Cortex of kidney (tissue), 1 donor: ENCODE data around the gene BMPER.

Experiments used
- DNase-seq: peaks from one replicate; lab custom pipeline; 2025; lab: John Stamatoyannopoulos, UW

The BMPER gene

DNA sequence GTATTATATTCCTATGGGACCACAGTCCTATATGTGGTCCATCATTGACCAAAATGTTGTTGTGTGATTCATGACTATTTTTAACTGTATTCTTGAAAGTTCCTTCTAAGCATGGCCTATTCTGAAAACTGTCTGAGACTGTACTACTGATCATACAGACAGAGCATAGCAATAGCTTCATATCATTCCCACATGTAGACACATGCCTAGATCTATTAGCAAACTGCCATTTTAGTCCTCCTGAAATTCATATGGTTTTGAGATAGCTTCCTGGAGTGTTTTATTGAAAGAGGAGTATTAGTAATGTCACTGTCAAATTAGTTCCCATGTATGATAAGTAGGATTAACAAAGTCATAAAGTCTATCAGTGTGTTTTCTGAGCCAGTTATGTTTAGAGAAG is 157.5 kb downstream of the BMPER start:
- DNase-seq, result no peak

DNA sequence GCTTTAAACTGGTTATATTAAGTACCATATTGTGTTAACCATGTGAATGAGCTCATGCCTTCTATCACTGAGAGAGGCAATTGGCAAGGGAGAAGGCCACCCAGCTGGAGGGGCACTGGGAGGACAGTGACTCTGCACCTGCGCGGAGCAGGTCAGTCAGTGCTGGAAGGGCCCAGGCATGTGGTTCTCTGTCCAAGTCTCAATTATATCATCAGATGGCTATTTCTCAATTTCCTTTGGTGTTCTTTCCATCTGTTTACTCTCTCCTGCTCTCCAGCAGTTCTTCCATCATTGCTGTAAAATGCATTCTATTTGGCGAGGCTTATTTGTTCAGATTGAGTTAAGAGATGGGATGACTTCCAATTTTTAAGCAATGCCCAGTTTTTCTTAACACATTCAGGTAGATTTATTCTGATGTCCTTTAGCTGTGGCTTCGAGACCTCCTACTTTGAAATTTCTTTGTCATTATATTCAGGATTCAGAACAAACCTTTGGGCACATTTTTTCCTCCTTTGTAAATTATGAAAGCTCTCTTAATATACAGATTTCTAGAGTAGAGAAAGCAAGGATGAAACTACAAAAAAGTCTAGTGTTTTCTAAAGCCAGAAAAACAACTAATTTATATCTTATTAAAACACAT is 159.3 kb downstream of the BMPER start:
- no peak for DNase-seq

GRCh38 chr7:34066411-34066810 is 161.1 kb downstream of the BMPER start:
- DNase-seq, result no peak

DNA sequence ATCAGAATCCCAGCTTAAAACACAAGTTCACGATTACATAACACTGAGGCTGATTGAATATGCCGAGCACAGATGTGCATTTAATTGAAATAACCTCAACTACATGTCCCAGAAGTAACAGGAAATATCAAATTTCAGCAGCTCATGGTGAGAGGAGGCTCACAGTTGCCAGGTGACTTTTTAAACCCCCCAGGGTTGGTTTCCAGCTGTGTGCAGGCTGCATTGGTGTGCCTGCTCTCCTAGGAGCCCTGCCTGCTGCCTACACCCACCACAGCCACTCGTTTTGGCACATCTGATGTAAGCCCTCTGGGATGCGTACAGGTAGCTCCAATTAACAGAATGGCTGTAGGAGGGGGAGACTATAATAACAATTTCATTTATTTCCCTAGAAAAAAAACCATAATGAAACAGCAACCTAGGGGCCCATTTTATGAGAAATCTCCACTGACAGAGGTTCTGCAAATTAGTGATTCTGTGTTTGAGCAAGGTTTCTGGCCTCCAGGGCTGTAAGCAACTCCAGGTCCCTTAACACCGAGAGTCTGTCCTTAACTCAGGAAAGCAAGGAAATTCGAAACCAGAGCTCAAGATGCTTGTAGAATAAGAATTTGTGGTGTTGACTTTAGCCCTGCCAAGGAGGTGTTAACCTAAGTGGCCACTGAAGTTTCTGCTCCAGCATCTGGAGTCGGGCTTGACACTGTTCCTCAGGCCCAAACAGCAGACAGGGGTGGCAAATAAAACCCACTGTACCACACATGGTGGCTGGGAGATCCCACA is 161.9 kb downstream of the BMPER start:
- DNase-seq, result no peak

DNA sequence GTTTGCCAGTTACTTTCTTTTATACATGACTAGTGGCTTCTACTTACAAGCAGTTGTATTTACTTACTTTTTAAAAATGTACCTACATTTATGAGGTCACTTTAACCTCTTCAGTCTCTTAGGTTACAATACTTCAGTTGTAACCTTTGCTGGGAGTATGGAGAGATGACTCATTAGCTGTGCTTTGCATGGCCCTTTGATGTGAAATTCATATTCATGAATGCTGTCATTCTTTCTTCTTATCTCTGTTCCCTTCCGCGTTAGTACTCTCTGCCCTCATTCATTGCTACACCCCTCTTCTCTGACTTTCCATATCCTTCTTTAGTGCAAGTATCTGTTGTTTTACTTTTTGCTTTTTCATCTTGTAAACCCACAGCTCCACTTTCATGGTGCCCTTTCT is 164.3 kb downstream of the BMPER start:
- no peak for DNase-seq

- no peak for DNase-seq
Observed at GRCh38 chr7:34070511-34071323, 165.4 kb downstream of the BMPER start.

DNA sequence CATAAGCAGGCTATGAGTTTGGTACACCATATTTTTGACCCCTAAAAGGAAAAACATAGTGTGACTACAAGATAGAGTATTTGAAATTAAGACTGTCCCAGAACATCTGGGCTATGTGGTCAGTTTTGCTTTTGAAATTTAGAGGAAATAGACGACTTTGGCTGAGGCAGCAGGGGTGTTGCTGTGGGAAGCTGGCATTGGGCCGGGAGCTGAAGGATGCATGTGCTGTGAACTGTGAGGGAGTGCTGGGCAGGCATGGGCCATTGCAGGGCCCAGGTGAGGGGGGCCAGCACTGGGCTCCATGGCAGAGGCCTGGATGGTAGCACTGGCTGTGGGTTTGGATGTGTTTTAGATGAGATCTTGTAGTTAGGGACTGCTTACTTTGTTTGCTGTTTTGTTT is 168.3 kb downstream of the BMPER start:
- no peak for DNase-seq

DNA sequence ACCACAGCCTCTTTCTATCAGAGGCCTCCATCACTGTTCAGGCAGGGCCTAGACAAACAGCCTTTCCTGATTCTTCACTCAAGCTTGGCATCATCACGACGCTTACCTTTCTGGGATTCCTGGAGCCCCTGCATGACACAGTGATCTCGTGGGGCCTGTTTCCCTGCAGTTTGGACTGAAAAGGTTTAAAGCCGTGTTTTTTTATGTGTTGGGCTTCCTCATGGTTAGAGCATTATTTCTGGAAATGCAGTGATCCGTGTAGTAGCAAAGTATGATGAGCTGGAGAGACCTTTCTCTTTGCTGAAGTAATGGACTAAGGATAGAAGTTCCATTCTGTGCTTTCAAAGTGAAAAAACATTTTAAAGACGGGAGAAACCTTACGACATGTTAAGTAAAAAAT is 169.1 kb downstream of the BMPER start:
- DNase-seq, result no peak

DNA sequence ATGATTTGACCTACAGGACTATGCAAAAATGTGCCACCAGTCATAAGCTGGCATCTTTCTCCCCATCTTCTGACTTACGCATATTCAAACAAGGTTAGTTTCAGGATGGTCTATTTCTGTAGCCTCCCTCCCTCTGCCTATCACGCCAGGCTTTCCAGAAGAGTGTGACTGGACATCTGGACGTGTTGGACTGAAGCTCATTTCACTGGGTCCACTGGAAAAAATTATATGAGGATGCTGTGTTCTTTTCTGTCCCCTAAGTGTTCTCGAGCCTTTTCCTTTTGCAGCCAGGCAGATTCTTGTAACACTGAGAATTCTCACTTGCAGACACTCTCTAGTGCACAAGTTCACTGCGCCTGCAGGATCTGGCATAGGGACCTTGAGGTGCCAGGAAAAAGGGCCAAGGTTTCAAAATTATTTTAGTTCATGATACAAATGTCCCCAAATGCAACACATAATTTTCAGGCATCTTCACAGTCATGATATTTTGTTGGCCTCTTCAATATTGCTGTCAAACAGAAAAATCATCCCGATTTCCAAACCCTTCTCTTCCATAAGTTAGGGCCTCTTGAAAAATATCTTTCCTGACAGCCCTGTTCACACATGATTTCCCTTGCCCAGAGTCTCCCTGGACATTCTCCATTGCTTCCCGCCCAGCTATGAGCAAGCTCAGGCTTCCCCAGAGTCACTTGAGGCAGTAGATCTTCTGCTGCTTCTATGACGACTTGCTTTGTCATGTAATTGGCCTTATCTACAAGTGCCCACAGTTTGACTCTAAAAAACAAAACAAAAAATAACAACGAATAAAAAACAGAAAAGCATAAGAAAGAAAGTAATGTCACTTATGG is 170.4 kb downstream of the BMPER start:
- no peak for DNase-seq

DNA sequence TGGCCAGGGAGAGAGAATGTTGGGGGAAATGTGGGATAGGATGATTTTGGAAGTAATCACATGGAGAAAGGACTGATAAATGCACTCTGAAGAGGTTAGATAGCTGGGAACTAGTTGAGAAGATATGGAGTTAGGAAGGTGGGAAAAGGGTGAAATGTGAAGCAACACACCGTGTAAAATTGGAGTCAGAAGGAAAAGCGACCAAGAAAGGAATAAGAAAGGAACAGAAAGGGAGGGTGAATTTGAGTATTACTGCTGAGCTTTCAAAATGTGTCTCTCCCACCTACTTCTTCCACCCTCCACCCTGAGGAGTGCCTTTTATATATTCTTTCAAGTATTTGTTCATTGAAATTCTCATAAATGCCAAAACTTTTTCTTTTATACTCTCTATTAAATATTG is 171.8 kb downstream of the BMPER start:
- no peak for DNase-seq

DNA sequence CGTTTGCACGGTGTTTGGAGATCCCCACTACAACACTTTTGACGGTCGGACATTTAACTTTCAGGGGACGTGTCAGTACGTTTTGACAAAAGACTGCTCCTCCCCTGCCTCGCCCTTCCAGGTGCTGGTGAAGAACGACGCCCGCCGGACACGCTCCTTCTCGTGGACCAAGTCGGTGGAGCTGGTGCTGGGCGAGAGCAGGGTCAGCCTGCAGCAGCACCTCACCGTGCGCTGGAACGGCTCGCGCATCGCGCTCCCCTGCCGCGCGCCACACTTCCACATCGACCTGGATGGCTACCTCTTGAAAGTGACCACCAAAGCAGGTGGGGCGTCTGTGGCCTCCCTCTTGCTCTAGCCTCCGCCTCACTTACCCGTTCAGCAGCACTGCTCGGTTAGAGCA is 173.5 kb downstream of the BMPER start:
- DNase-seq, result no peak

DNA sequence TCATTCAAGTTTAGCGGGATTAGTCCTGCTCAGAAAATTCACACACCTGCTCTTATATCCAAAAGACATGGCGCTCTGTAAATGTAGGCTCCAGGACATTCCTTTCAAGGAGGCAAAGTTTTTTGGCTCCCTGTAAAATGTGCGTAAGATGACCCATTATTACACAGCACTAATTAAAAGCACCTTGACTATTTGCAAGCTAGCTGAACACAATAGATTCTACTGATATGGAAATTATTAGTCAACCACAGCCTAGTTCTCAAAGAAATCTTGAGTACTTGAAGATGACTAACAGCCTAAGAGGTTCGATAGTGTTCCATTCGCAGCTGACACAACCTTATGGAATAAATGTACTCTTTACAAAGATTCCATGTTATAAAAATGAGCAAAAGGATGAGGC is 175.2 kb downstream of the BMPER start:
- no peak for DNase-seq

GRCh38 chr7:34081935-34082334 is 176.6 kb downstream of the BMPER start:
- DNase-seq, result no peak

- no peak for DNase-seq
Observed at GRCh38 chr7:34083440-34083839, 178.1 kb downstream of the BMPER start.

GRCh38 chr7:34084651-34085050 is 179.3 kb downstream of the BMPER start:
- no peak for DNase-seq

- no peak for DNase-seq
Observed at GRCh38 chr7:34086064-34086463, 180.7 kb downstream of the BMPER start.

- DNase-seq, result no peak
Observed at GRCh38 chr7:34086981-34087380, 181.6 kb downstream of the BMPER start.

- no peak for DNase-seq
Observed at GRCh38 chr7:34087892-34088891, 182.9 kb downstream of the BMPER start.

GRCh38 chr7:34090816-34091215 is 185.5 kb downstream of the BMPER start:
- DNase-seq, result no peak

DNA sequence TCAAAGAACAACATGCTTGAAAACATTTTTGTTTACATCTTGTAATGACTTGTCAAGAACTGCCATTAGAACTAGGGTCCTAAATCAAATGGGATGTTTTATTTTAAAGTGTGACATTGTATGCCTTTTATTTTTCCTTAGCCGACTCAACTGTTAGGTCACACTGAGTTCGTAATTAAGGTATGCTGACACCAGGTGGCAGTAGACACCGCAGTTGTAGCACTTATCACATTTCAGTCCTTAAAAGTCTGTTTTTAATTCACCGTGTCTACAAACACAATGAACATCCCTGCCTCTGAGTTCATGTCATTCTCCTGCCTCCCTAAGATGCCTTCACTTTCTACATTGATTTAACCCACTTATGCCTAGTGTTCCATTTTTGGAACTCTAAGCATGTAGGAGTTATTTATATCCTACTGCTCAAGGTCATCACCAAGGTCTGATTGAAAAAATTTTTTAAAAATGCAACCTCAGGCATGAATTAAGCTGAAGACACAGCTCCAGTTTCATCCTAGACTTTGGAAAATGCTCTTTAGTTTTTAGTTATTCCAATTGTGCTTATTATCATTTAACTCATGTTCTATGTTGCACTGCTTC is 186.1 kb downstream of the BMPER start:
- DNase-seq, result no peak
